GM12874 (cell line): ENCODE results near the gene APLNR.

Source experiments
- CTCF ChIP-seq: IDR thresholded peaks from 2 replicates; pipeline ENCODE4 v1.5.1; 2011; ENCODE audit warnings: low read depth, mild to moderate bottlenecking, control low read depth, low read length, moderate library complexity; ENCODE audit not compliant: insufficient read depth

The APLNR gene

GRCh38 chr11:57190548-57190947 is 46.5 kb downstream of the APLNR start:
- TF ChIP-seq CTCF, result no peak
